Suprapubic skin (tissue), 3 donors: ENCODE data around the gene ZMYM1.

Source experiments
- CTCF ChIP-seq, 2 donors: fragments of 200-600 bp in 1 of 2; fragments of 450-650 bp in 1 of 2; sonication (generic) in 1 of 2; IDR thresholded peaks; one replicate each; pipeline ENCODE4 v1.5.1; 2016 to 2019; ENCODE audit warnings: antibody characterized with exemption in 2 of 2, mild to moderate bottlenecking in 1 of 2, moderate library complexity in 1 of 2
- EP300 ChIP-seq: sonication (generic); formaldehyde crosslinking; IDR thresholded peaks from one replicate; pipeline ENCODE4 v1.6.1; 2017; ENCODE audit warnings: antibody characterized with exemption
- POLR2A ChIP-seq, 2 donors: fragments of 450-650 bp; IDR thresholded peaks; one replicate each; pipeline ENCODE4 v1.6.1; 2017; ENCODE audit warnings: antibody characterized with exemption in 2 of 2, mild to moderate bottlenecking in 2 of 2, moderate library complexity in 2 of 2

- TF ChIP-seq CTCF (IDR thresholded peaks at IDR 0.05): no peak
- TF ChIP-seq POLR2A (IDR thresholded peaks at IDR 0.05): no peak
- no peak for TF ChIP-seq EP300
These were observed 6.2 kb downstream of the ZMYM1 start for GRCh38 chr1:35085421-35085820.
